ENCODE measurements around the gene NEK4. TPM values are rescaled to one million over a fixed set of nuclear protein-coding genes. Genes with fewer than 3 reads are reported as not detected.

Gene NEK4
- total and polyA plus RNA-seq, 2 of the 13 experiments (the other 11 are each of a cell fraction or from before 2014, with no cell fraction given) = 16.5 to 38.0 TPM

GRCh38 chr3:52770496-52771333 lies at the start of gene NEK4 (continued):
- TF ChIP-seq, protein P1, sequence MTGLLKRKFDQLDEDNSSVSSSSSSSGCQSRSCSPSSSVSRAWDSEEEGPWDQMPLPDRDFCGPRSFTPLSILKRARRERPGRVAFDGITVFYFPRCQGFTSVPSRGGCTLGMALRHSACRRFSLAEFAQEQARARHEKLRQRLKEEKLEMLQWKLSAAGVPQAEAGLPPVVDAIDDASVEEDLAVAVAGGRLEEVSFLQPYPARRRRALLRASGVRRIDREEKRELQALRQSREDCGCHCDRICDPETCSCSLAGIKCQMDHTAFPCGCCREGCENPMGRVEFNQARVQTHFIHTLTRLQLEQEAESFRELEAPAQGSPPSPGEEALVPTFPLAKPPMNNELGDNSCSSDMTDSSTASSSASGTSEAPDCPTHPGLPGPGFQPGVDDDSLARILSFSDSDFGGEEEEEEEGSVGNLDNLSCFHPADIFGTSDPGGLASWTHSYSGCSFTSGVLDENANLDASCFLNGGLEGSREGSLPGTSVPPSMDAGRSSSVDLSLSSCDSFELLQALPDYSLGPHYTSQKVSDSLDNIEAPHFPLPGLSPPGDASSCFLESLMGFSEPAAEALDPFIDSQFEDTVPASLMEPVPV (CRISPR knock-in tag; IDR thresholded peaks at IDR 0.05) = peak; percentile 63; the same call in 1 of the 2 replicates
- no peak for TF ChIP-seq ZNF747 (CRISPR knock-in tag; IDR thresholded peaks at IDR 0.05; ENCODE audit: borderline replicate concordance)
- no peak for TF ChIP-seq PRPF4 (IDR thresholded peaks at IDR 0.05; ENCODE audit: low read depth, low read length, poor library complexity, severe bottlenecking)
- TF ChIP-seq, protein P2, sequence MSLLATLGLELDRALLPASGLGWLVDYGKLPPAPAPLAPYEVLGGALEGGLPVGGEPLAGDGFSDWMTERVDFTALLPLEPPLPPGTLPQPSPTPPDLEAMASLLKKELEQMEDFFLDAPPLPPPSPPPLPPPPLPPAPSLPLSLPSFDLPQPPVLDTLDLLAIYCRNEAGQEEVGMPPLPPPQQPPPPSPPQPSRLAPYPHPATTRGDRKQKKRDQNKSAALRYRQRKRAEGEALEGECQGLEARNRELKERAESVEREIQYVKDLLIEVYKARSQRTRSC (CRISPR knock-in tag; IDR thresholded peaks at IDR 0.05; ENCODE audit: low read depth) = no peak
- TF ChIP-seq ZFY (CRISPR knock-in tag; IDR thresholded peaks at IDR 0.05) = peak; percentile 90
- peak; percentile 72; the same call in 1 of the 2 replicates for TF ChIP-seq ERF (CRISPR knock-in tag; IDR thresholded peaks at IDR 0.05)
- TF ChIP-seq ZNF713 (CRISPR knock-in tag; IDR thresholded peaks at IDR 0.05) = no peak
- peak; percentile 95 for TF ChIP-seq POLR2AphosphoS5 (IDR thresholded peaks at IDR 0.05; ENCODE audit: low read depth, low read length)
- TF ChIP-seq SALL2 (CRISPR knock-in tag; IDR thresholded peaks at IDR 0.05) = peak; percentile 69; the same call in 1 of the 2 replicates
- peak; percentile 71 for TF ChIP-seq UBTF (CRISPR knock-in tag; IDR thresholded peaks at IDR 0.05)
- TF ChIP-seq SETDB1 (CRISPR knock-in tag; IDR thresholded peaks at IDR 0.05; ENCODE audit: borderline replicate concordance) = no peak
- TF ChIP-seq REL (CRISPR knock-in tag; conservative IDR thresholded peaks at IDR 0.05) = no peak
- TF ChIP-seq NKX3-1 (CRISPR knock-in tag; IDR thresholded peaks at IDR 0.05) = peak; percentile 66; the same call in 1 of the 2 replicates
- TF ChIP-seq GPBP1L1 (CRISPR knock-in tag; IDR thresholded peaks at IDR 0.05) = no peak
- no peak; the same call in 1 of the 2 replicates for TF ChIP-seq BRD4 (CRISPR knock-in tag; IDR thresholded peaks at IDR 0.05)
- peak; percentile 45; the same call in 1 of the 2 replicates for TF ChIP-seq MYNN (CRISPR knock-in tag; IDR thresholded peaks at IDR 0.05; ENCODE audit: low read depth)
- no peak for TF ChIP-seq U2AF1 (optimal IDR thresholded peaks at IDR 0.05; ENCODE audit: low read depth, low read length)
- no peak for TF ChIP-seq ZNF644 (CRISPR knock-in tag; IDR thresholded peaks at IDR 0.05; ENCODE audit: low read depth)
- TF ChIP-seq CTCF (CRISPR knock-in tag; IDR thresholded peaks at IDR 0.05) = peak; percentile 29
- no peak for TF ChIP-seq SKI (IDR thresholded peaks at IDR 0.05; ENCODE audit: partially characterized antibody)
- TF ChIP-seq ZMAT3 (CRISPR knock-in tag; conservative IDR thresholded peaks at IDR 0.05) = peak; percentile 93
- no peak for TF ChIP-seq MIXL1 (CRISPR knock-in tag; IDR thresholded peaks at IDR 0.05)

All from HepG2 (cell line).